AG04450 (cell line): Measurements from ENCODE around the gene NOSTRIN. TPM values are rescaled to one million over a fixed set of nuclear protein-coding genes. Genes with fewer than 3 reads are reported as not detected.
A peak's percentile ranks its signal among the peaks of the same experiment; 100 is the strongest.
"Not testable (repeated sequence)": the region's sequence is repeated elsewhere in the genome, so short reads cannot be mapped to it uniquely, and the experiment has no call there.

Source experiments
- CTCF ChIA-PET: fragments of 300-600, 350-600 bp; formaldehyde crosslinking; extraction: SDS; loops from one replicate; lab custom pipeline; 2022; ENCODE audit warnings: antibody characterized with exemption, inconsistent platforms; lab: Charles Lee
- POLR2A ChIA-PET: fragments of 350-600 bp; formaldehyde crosslinking; extraction: SDS; loops from one replicate; lab custom pipeline; 2021; ENCODE audit warnings: antibody characterized with exemption, inconsistent platforms; lab: Yijun Ruan, JAX
- DNase-seq: peaks from one replicate; pipeline ENCODE4 v3.0.0-alpha.2; 2011; ENCODE audit warnings: low read depth, low spot score
- H3K27ac ChIP-seq: one replicate; pipeline ENCODE4 v1.5.1; 2012; ENCODE audit warnings: low read depth, low read length, control low read depth
- H3K27me3 ChIP-seq: one replicate; pipeline ENCODE4 v1.6.0; 2012; ENCODE audit warnings: low read length; ENCODE audit not compliant: control insufficient read depth, insufficient read depth
- H3K4me3 ChIP-seq: 2 replicates; pipeline ENCODE4 v1.5.1; 2011; ENCODE audit warnings: mild to moderate bottlenecking, low read depth, low read length, control low read depth
- H3K9me3 ChIP-seq: 2 replicates; pipeline ENCODE4 v1.5.1; 2012; ENCODE audit warnings: low read length; ENCODE audit not compliant: control insufficient read depth, insufficient read depth
- CTCF ChIP-seq: IDR thresholded peaks from 2 replicates; pipeline ENCODE4 v1.5.1; 2011; ENCODE audit warnings: low read depth, low read length, control low read depth, inconsistent platforms
- polyA plus RNA-seq: library from polyadenylated mRNA; depleted of rRNA; stranded (reverse); fragments of >200 nt; gene quantifications from 2 replicates; pipeline ENCODE4 v1.2.3, GENCODE V29; 2011

NOSTRIN gene
- polyA plus RNA-seq, 1 experiment, result 0.10 TPM

GRCh38 chr2:168787782-168788376, 14.6 kb upstream of the NOSTRIN start:
- TF ChIP-seq CTCF, result no peak
- ChIA-PET CTCF (interaction anchor here (1.5 kb wide), 1 partner anchor 15 kb away, joined by 5 read pairs; no protein-coding TSS in a partner anchor), POLR2A (no interaction called here)
- Histone ChIP-seq H3K27me3 (peaks cover 5% of the 10 kb centered on the region), H3K4me3 (no peak overlapping the region), H3K27ac (no peak overlapping the region), H3K9me3 (no peaks in the 10 kb centered on the region)
- no peak for DNase-seq

GRCh38 chr2:168789776-168790175, 12.7 kb upstream of the NOSTRIN start:
- DNase-seq, result no peak
- H3K9me3 ChIP-seq, result no peaks in the 10 kb centered on the region
- H3K27me3 ChIP-seq, result peaks cover 3% of the 10 kb centered on the region
- no peak for TF ChIP-seq CTCF
- CTCF ChIA-PET, result no interaction called here
- POLR2A ChIA-PET, result no interaction called here
- H3K27ac ChIP-seq, result no peak overlapping the region
- no peak overlapping the region for H3K4me3 ChIP-seq

- Histone ChIP-seq H3K4me3 (no peak overlapping the region), H3K27me3 (peaks cover 3% of the 10 kb centered on the region), H3K27ac (no peak overlapping the region), H3K9me3 (no peaks in the 10 kb centered on the region)
- ChIA-PET POLR2A (no interaction called here), CTCF (no interaction called here)
- TF ChIP-seq CTCF, result no peak
- DNase-seq, result no peak
Measured at GRCh38 chr2:168790226-168790902, 12.1 kb upstream of the NOSTRIN start.

- CTCF ChIA-PET, DNase-seq, POLR2A ChIA-PET, H3K27ac ChIP-seq, H3K27me3 ChIP-seq, H3K9me3 ChIP-seq, H3K4me3 ChIP-seq: not testable (repeated sequence)
Measured at GRCh38 chr2:168791140-168791539, 11.3 kb upstream of the NOSTRIN start.

- peak; percentile 15 for DNase-seq
- ChIA-PET CTCF (no interaction called here), POLR2A (no interaction called here)
- H3K27ac ChIP-seq, result no peak overlapping the region
- no peak for TF ChIP-seq CTCF
- no peak overlapping the region for H3K4me3 ChIP-seq
- no peaks in the 10 kb centered on the region for H3K27me3 ChIP-seq
- H3K9me3 ChIP-seq, result no peaks in the 10 kb centered on the region
Measured at GRCh38 chr2:168793596-168793995, 8.8 kb upstream of the NOSTRIN start.
